ENCODE data around the gene PTGES3.

The PTGES3 gene

DNA sequence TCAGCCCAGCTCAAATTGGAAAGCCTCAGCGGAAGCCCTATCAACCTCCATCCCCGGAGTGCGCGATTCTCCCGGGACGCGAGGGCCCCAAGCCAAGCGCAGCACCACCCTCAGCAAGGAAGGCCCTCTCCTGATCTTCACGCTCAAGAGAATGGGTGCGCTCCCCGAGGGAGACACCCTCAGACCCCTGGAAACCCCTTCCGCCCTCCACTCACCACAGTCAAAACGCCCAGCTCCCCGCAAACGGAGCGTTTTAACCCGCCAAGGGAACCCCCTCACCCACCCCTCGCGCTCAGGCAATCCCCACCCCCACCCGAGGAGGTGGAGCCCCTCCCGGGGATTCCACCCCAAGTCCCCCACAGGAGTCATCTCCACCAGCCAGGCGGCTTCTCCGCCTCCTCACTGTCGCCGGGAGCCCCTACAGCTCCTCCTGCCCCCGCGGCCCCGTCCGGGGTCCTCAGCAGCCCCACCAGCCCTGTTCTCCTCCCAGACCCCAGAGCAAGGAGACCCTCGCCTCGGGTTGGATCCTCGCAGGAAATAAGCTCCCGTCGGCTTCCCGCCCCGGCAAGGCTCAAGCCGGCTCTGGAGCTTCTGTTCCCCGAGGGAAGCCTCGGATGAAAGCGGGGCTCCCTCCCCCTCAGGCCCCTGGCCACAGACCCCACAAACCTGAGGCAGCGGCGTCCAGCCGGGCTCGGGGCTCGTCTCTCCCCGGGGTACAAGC, 58.5 kb downstream of the PTGES3 start:
- peak; percentile 44 for DNase-seq (ENCODE audit: low read depth, low spot score)

DNA sequence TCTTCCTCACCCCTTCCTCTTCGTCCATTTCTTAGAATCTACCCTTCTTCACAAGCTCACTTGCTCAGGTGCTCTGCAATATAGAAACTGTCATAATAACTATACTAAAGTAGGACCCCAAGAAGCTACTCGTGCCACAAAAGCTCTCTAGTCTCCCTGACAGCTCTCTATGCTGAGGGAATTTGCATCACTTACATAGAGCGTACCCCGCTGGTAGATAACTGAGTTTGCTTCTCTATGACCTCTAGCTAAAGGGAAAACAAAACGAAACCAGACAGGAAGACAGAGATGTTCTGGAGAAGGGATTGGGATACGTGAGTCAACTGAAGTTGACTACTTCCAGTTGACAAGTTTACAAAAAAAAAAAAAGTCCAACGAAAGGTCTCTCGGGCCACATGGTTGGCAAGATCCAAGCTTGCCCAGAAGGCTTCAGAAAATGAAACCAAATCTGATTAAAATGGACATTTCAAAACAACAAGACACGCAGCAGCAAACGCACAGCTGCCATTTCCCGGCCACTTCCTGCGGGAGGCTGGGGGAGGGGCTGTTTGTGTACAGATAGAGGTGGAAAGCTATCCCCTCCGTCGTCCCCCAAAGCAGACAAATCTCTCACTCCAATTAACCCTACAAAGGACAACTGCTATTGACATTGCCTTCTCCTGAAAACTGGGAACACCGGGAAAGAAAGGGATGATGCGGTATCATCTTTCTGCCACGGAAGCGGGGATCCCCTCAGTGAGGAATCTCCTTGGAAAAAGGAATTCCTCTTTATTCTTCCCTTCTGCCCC, 59.2 kb downstream of the PTGES3 start:
- DNase-seq (ENCODE audit: low read depth, low spot score): peak; percentile 61

DNA sequence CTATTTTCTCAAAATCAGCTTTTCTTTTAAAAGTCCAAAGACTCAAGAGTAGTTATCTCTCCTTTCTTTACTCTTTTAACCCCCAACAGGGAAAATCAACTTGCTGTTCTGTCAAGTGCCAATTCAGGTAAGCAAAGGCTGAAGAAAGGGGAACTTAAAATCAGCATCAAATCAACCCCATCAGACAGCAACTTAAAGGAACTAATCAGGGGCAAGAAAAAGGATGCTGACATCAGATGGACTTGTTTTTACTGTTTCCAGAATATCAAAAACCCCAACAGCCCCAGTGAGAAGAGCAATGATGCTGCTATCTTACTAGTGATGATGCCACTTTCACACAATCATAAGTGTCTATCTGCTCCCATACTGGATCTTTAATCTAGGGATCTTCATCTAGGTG, 61.4 kb downstream of the PTGES3 start:
- DNase-seq (ENCODE audit: low read depth, low spot score): no peak

- no peak for DNase-seq (ENCODE audit: low read depth, low spot score)
Observed at GRCh38 chr12:56622535-56622934, 65.5 kb downstream of the PTGES3 start.

DNA sequence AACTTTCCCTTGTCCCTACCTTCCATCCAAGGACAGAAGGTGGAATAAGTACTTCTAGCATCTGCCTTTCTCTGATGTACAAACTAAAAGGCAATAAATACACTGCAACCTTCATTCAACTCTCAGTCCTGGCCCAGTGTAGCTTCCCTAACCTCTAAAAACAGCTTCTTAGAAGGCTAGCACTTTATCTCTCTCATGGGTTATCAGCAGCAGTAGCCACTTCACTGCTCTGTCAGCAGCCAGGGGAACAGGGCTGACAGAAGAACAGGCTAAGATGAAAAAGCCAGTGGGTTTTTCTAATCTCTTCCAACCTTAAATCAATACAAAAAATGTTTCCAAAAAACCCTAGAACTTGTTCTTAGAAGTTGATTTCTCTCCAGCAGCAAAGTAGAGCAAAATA, 71.2 kb downstream of the PTGES3 start:
- no peak for DNase-seq (ENCODE audit: low read depth, low spot score)

DNA sequence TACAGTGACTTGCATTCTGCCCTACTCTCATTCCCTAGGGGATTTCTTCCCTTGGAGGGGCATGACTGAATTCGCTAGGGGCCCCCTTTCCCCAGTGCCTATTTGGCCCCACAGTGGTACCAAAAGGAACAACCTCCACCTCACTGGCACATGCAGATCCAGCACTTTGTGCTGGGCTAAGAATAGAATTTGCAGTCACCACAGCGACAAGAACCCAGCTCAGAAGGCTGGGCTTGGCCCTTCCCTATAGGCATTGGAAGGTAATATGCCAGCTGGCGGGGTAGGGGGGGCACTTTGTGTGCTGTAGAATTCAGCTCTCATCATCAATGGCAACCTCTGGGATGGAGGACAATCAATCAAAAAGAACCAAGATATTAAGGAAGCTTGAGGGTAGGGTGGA, 71.8 kb downstream of the PTGES3 start:
- DNase-seq (ENCODE audit: low read depth, low spot score): no peak

DNA sequence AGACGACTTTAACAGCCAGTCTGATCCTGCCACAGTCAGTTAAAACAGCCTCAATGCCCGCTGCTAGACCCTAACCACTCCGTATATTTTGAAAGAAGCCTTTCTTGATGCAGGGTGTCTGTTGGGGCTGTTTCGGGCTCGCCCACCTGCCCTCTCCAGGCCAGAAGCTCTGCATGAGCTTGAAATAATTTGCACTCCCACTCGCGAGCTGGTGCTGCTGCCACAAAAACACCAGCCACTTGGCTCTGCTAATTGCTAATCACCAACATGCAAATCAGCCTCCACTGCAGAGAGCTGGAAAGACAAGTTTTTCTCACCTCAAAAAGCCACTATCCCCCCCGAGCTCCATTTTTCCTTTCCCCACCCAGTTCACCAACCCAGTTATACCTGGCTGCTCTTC, 73.5 kb downstream of the PTGES3 start:
- no peak for DNase-seq (ENCODE audit: low read depth, low spot score)
